HG03060 (cell line): ENCODE measurements around the gene S100A5.
"Not testable (repeated sequence)": the region's sequence is repeated elsewhere in the genome, so short reads cannot be mapped to it uniquely, and the experiment has no call there.

ENCODE experiments used
- ATAC-seq: cut with Tn5 transposase; IDR thresholded peaks from one replicate; pipeline ENCODE4 v1.9.1; 2021; ENCODE audit warnings: low read depth, moderate number of reproducible peaks; ENCODE audit not compliant: unreplicated experiment

S100A5 gene

DNA sequence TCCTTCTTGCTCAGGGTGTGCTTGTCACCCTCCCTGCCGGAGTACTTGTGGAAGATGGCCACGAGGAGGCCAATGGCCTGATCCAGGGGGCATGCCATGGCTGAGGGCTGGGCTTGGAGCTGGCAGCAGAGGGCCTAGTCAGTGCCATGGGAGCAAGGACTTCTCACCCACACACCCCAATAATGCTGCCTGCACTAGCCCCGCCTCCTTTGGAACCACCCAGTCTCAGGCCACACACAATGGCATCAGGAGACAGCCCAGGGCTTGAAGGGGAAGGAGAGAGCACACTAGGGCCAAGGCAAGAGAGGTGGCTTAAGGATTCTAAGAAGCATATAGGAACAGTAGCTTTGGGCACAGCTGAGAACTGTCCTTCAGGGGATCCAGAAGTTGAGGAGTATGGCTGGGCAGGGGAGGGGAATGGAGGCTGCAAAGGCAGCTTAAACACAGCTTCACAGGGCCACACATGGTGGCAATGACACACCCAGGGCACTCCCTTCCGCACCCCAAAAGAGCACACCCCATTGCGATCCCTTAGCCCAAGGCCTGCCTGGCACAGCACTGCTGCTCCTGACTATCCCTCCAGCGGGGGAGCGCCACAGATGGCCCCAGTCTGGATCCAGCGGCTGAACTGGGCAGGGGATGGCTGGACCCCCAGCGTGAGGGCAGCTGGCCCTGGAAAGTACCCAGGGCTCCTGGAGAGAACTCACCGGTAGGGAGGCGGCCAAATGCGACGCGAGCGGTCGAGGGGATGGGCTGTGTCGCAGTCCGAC is 5.3 kb downstream of the S100A5 start, which contains the start of gene S100A6:
TSS of gene S100A6 (minus strand) at position 750 of the 770 bp plus-strand sequence. CDS start at position 98, 652 bp downstream.
- ATAC-seq = no peak

DNA sequence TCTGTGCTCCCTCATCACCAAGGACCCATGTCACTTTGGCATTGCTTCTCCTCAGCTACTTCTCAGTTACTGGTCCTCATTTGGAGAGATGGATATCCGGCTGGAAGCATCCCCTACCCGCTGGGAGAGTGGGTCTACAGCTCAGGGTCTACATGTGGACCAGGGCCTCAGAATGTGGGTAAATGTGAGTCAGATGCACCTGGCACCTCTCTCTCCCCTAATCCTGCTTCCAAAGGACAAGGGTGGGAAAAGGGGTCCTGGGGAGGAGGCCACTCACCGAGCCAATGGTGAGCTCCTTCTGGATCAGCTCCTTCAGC is 5.9 kb downstream of the S100A5 start:
- no peak for ATAC-seq

DNA sequence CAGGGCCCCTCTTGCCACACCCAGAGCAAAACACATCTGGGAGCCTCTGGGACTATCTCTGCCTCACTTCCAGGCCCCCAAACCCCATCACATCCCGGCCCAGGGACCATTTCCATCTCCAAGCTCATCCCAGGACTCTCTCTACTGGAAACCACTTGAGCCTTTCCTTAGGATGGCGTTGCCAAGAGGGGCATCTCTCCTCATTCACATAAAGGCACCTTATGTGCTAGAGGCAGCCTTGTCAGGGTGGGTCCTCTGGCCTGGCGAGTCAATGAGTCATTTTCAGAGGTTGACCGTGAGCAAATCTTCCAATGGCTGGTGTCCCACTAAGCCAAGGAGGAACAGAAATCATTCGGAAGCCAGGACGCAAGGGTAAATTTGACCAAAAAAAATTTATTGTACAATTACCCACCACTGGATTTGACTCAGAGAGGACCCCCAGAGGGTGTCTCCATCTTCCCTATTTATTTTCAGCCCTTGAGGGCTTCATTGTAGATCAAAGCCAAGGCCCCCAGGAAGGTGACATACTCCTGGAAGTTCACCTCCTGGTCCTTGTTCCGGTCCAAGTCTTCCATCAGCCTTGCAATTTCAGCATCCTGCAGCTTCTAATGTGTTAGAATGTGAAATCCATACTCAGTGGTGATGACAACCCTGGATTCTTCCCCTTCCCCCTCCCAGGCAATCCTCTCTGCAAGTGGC is 6.4 kb downstream of the S100A5 start:
- no peak for ATAC-seq

DNA sequence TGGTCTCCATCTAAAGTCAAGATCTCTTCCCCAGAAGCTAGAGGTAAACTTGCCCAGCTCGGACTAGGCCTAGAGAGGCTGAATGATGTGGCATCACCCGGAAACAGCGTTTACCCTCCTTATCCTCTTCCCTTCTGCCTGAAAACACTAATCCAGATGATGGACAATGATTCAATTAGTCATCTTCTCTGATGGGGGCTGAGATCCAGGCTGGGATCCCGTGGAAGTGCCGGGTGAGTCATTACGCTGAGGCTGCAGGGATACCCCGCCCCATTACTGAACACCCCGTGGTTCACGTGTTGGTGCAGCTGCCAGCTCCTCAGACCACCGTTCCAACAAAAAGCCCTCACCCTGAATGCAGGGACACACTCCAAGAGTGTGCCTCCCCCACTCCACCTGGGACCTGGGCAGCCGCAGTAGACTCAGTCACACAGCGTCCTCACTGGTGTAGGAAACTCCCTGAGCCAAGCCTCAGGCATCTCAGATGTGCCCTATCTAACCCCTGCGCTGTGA is 7.0 kb downstream of the S100A5 start:
- ATAC-seq = no peak

DNA sequence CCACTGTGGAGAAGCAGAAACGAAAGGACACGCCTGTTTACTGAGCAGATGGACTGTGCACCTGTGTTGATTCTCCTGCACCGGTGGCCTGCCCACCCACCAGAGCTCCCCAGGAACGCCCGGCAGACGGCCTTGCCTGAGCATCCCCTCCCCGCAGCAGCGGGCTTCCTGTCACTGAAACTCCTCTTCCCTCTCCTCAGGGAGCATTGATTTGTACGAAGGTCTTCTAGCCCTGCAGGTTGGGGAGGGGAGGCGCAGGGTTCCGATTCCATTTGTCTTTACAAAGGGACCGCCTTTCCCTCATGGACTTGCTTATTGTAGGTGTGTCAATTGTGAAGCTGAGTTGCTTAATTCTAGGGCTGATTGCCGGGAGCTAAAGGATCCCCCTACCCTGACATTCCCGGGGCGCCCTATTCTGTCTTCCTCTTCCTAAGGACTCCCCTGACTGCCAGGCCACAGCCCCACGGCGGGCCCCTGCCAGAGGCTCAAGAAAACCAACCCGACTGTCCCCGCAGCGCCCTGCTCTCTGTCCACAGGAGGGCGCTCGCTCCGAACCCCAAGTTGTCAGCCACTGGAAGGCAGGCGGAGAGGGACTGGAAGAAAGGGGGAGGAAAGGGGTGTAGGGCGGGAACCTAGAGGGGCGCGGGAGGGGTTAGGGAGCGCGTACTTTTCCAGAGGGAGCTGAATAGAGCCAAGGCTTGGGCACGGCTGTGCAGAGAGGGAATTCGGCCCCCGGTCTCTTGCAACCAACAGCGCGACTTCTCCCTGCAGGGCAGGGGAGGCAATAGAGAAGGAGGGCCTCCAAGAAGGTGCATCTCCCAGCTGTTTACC is 7.8 kb downstream of the S100A5 start:
- no peak for ATAC-seq

DNA sequence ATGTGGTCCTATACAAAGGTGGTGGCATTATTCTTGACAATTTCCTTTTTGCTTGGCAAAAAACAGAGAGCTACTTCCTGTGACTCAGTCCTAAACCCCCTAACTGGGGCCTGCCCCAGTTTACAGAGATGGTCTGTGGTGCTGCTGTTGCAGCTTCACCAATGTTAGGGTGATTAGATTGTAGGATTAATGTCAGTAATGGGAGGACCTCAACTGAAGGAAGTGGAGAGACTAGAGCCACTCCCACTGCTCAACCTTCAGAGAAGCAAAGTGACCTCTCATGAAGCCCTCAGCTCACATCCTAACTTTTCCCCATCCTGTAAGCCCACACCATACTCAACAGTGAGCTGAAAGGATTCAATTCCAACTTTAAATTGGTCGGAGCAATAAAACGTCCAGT is 8.6 kb downstream of the S100A5 start:
- ATAC-seq = no peak

DNA sequence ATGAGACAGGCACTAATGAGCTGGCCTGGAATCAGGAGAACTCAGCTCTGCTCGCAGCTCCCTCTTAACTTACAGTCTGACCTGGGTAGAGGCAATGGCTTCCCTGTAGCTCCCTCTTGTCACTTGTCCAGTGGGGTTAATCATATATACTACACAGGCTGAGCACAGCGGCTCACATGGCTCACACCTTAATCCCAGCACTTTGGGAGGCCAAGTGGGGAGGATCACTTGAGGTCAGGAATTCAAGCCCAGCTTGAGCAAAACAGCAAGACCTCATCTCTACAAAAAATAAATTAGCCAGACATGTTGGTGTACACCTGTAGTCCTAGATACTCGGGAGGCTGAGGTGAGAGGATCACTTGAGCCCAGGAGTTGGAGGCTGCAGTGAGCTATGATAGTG is 9.1 kb downstream of the S100A5 start:
- no peak for ATAC-seq

DNA sequence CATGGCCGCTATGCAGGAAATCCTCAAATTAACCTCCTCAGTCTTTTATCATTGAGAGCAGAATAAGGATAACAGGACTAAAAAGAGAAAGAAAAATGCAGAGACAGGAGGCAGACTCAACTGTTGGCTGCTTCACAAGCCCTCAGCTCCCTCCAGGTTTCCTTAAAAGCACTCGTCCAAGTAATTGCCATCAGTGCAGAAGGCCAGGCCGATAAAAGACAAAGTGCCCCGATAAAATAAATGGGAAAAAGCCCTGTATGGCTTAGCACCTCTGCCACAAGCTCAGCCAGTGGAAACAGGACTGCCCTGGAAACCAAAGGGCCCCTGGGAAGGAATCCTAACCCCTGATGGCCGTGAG is 13.1 kb downstream of the S100A5 start:
- no peak for ATAC-seq

DNA sequence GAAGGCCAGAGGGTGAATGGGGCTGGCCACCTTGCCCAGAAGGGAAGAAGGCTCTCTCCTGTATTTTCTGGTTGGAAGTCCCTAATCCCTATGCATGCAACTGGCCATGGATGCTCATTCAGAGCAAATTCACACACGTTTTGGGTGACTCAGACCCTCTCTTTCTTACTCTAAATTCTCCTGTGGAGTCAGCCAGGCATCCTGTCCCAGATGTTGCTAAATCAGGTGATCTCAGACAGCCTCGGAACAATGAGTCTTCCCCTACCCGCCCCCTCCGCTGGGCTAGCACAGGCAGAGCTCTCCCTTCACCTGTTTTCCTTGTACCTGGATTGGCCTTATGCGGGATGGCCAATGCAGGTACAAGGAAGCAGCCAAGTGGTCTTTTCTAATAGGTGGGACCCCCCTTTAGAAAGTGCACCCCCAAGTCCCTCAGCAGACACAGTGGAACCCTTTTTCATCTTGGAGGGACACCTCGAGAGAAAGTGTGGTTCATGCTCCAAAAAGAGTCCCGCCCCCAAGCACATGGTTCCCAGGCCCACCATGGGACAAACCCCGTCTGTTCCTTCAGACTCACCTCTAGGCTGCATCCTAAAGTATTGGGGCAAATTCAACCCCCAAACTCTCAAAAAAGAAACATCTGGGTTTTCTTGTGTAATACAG is 13.6 kb downstream of the S100A5 start:
- ATAC-seq = no peak

DNA sequence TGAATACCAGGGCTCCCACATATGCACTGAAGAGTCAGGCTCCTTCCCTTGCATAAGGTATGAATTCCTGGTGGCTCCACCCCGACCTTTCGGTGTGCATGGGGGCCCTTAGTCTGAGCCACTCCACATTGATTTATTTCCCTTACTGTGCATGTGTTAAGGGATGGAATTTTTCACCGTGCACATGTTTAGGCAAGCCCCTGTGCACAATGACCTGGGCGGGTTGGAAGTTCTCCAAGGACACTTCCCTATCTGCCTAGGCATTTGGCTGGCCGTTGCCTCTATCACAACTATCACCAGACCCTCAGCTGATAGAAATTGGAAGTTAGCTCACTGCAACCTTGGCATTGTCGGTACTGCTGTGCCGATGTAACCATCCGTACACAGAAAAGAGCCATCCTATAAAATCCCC is 14.6 kb downstream of the S100A5 start:
- no peak for ATAC-seq

DNA sequence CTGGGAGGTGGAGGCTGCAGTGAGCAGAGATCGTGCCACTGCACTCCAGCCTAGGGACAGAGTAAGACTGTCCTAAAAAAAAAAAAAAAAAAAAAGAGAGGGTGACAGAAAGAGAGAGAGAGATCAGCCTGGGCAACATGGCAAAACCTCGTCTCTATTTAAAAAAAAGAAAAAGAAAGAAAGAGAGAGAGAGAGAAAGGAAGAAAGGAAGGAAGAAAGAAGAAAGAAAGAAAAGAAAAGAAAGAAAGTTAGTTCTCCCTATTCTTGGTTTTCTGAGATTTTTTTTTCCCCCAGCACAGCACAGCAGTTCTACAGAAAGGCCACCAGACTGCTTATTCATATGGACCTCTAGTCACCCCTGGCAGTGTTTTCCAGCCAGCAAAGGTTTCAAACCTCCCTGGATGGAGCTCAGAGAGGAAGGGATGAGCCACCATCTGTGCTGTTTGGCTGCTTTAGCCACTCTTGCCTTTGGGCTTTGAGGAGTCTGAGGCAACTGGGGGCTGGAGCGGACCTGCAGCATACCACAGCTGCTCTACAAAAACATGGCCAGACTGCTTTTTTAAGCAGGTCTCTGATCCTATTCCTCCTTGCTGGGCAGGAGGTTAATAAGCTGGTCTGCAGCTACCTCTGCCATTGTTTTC is 15.5 kb downstream of the S100A5 start:
- ATAC-seq = no peak

DNA sequence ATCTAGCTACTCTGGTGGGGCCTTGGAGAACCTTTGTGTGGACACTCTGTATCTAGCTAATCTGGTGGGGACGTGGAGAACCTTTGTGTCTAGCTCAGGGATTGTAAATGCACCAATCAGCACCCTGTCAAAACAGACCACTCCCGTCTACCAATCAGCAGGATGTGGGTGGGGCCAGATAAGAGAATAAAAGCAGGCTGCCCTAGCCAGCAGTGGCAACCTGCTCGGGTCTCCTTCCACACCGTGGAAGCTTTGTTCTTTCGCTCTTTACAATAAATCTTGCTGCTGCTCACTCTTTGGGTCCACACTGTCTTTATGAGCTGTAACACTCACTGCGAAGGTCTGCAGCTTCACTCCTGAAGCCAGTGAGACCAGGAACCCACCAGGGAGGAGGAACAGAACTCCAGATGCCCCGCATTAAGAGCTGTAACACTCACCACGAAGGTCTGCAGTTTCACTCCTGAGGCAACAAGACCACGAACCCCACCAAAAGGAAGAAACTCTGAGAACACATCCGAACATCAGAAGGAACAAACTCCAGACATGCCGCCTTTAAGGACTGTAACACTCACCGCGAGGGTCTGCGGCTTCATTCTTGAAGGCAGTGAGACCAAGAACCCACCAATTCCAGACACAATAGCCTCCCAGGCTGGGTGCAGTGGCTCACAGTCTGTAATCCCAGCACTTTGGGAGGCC is 18.2 kb downstream of the S100A5 start:
- ATAC-seq = not testable (repeated sequence)

DNA sequence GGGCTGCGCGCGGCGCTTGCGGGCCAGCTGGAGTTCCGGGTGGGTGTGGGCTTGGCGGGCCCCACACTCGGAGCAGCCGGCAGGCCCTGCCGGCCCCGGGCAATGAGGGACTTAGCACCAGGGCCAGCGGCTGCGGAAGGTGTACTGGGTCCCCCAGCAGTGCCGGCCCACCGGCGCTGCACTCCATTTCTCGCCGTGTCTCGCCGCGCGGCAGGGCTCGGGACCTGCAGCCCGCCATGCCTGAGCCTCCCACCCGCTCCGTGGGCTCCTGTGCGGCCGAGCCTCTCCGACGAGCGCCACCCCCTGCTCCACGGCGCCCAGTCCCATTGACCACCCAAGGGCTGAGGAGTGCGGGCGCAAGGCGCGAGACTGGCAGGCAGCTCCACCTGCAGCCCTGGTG is 18.9 kb downstream of the S100A5 start:
- not testable (repeated sequence) for ATAC-seq

DNA sequence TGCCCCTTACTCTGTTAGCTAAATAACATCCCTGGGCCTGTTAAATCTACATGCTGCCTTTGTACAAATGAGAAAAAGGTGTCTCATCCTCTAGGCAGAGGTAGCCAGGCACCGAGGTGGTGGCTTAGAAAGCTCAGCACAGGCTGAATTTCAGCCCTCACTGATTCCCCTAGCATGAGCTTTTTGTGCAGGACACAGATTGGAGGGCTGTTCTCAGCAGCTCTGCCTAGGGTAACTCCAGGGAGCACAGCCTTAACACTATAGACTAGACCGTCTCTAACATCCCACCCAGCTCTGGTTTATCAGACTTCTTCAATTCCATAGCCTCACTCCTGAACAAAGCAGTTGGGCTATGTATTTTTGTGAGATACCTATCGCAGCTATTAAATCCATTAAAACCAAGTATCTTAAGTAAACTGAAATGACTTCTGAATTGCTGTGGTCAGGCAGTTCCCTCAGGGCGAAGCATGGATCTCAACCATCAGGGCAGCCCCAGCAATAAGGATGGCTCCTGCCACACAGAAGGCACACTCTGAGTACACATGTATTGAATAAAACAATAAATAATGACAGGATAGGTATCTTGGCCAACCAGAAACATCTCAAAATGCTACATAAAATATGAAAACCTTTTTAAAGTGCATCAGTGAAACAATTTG is 19.8 kb downstream of the S100A5 start:
- no peak for ATAC-seq

DNA sequence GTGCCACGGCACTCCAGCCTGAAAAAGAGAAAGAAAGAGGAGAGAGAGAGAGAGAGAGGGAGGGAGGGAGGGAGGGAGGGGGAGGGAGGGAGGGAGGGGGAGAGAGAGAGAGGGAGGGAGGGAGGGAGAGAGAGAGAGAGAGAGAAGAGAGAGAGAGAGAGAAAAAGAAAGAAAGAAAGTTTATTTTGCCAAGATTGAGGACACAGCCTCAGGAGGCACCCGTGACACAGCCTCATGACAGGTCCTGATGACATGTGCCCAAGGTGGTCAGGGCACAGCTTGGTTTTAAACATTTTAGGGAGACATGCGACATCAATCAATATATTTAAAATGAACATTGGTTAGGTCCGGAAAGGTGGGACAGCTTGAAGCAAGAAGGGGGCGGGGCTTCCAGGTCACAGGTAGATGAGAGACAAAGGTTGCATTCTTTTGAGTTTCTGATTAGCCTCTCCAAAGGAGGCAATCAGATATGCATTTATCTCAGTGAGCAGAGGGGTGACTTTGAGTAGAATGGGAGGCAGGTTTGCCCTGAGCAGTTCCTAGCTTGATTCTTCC is 20.5 kb downstream of the S100A5 start:
- not testable (repeated sequence) for ATAC-seq

DNA sequence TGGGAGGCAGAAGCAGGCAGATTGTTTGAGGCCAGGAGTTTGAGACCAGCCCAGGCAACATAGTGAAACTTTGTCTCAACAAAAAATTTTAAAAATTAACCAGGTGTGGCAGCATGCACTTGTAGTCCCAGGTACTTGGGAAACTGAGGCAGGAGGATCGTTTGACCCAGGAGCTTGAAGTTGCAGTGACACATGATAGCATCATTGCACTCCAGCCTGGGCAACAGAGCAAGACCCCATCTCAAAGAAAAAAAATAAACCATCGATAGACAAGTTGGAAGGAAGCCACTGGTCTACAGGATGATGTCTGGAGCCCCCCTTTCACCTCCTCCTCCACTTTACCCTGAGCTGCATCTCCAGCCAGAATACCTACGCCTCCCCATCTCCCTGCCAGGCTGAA is 21.5 kb downstream of the S100A5 start:
- no peak for ATAC-seq

DNA sequence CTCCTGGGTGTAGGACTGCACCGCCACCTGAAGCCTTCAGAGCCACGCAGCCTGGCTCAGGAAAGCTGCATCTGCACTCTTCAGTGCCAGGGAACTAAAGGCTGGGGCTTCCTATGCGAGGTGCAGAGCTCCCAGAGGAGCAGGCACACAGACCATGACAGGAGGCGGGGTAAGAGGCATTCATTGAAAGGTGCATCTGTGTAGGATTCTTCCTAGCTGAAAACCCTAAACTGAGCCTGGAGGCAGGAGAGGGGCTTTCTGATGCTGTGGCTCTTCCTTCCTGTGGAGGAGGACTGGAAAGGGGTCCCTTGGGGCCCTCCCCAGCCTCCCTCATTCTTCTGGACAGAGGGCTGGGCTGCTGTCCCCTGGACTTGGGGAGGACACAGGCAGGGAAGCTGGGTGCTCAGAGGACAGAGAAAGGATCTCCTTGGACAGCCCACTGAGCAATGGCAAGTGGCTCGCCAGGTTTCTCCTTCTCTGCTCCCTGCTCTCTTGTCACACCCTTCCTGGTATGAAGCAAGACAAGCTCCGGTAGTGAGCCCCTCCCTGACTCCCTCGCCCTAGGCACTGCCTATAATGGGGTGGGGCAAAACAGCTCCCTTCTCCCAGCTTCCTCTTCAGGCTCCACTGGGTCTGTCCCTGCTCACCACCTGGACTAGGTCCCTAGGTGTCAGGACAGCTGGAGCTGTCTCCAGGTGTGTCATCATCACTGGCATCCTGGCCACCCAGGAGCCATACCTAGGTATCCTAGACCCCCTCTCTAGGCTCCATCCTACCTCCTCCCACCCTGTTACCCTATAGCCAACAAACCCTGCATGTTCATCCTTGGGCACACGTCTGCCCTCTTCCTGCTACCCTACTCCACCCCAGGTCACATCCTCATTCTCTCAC is 25.0 kb downstream of the S100A5 start:
- ATAC-seq = no peak

DNA sequence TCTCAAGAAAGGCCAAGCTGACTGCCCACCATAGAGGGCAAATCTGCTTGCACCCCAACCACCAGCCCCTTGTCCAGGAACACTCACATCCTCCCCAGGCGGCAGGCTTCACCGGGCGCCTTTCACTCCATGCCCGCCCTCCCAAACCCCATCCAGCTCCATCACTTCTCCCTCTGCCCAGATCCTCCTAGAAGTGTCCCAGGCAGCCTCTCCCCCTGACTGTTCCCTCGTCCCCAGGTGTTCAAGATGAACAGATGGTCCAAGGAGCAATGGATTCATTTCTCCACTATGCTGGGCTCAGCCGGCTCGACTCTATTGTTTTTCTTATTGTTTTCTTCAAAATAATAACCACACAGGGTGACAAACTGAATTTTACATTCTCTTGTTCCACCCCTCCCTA is 27.1 kb downstream of the S100A5 start:
- no peak for ATAC-seq
